ENCODE measurements around the gene TBP.

- TF ChIP-seq CTCF (IDR thresholded peaks at IDR 0.05; ENCODE audit: insufficient read depth, low read length) (no peak), REST (IDR thresholded peaks at IDR 0.05; ENCODE audit: insufficient replicate concordance, low read depth) (no peak), GABPA (IDR thresholded peaks at IDR 0.05; ENCODE audit: low read depth) (no peak)
These were observed 21.1 kb downstream of the TBP start for GRCh38 chr6:170575250-170575649.
